Stimulated activated CD4-positive, alpha-beta T cell treated with anti-CD3 and anti-CD28 coated beads, Interleukin-4, amount 100 ng/mL, for 24 hours (primary cell): ENCODE data around the gene BATF3.
"Not testable (repeated sequence)": the region's sequence is repeated elsewhere in the genome, so short reads cannot be mapped to it uniquely, and the experiment has no call there.

ENCODE experiments used
- DNase-seq: peaks from one replicate; pipeline ENCODE4 v3.0.0-alpha.2; 2020

BATF3 gene, protein sequence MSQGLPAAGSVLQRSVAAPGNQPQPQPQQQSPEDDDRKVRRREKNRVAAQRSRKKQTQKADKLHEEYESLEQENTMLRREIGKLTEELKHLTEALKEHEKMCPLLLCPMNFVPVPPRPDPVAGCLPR

DNA sequence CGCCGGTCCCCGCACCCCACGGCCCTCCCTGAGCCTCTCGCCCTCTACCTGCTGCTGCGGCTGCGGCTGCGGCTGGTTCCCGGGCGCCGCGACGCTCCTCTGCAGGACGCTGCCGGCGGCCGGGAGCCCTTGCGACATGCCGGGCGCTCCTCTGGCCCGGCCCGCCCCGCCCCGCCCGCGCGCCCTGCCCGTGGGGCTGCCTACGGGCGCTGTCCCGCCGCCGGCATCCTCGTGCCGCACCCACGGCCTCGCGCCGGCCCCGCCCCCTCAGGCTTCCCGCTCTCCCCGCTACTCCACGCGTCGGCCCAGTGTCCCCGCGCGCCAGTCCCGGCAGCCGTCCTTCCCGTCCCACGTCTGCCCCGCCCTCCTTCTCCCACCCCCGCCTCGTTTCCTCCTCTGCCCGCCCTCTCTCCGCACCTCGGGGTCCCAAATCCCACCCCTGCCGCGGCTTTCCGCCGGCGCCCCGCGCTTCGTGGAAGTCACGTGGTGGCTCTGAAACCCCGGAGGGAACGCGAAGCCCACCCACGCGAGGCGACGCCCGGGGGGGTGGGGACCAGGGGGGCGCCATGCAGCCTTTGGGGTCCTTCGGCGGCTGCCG, at the start of gene BATF3:
Gene BATF3 (minus strand): TSS at position 216 of the 598 bp plus-strand sequence. CDS start 78 bp downstream, at position 138.
- DNase-seq: peak; percentile 44

DNA sequence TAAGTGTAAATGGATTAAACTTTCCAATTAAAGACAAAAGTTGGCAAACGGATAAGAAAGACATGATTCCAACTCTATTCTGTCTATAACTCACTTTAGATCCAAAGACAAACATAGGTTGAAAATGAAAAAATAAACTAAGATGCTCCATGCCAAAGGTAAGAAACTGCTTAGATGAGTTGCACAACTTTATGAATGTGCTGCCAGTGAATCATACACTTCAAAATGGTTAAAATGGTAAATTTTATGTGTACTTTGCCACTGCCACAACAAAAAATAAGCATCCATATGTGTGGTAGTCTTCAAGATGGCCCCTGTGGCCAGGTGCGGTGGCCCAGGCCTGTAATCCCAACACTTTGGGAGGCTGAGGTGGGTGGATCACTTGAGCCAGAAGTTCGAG, 46.9 kb upstream of the BATF3 start:
- DNase-seq: no peak

DNA sequence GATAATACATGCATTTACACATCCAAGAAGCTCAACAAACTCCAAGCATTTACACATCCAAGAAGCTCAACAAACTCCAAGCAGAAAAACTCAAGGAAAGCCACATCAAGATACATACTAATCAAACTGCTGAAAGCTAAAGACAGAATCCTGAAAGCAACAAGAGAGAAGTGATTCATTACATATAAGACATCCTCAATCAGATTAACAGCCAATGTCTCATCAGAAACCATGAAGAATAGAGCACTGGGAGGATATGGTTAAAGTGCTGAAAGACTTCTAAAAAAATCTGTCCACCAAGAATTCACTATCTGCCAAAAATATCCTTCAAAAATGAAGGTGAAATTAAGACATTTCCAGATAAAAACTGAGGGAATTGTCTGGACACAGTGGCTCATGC, 45.7 kb upstream of the BATF3 start:
- DNase-seq: no peak

DNA sequence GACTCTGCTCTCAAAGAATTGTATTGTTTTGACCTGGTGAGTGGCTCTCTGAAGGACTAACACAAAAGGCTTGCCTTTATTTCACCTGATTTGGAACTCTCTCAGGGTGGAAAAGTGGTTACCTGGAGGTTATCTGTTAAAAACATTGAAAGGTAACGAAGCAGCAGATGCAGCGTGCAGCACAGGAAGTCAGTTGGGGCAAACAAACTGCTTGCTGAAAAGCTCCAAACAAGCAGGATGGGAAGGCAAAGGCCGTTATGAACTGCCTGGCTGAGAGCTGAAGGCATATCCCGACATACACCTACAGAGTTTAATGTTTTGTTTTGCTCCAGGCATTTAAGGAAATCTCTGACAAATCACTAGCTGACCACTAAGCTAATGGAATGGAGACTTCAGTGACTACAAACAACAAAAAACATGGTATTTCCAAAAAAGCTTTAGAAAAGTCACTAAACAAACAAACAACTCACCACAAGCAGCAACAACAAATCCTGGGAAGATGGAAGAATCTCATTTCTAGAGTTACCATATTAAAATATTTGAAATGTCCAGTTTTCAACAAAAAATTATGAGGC, 44.3 kb upstream of the BATF3 start:
- no peak for DNase-seq

DNA sequence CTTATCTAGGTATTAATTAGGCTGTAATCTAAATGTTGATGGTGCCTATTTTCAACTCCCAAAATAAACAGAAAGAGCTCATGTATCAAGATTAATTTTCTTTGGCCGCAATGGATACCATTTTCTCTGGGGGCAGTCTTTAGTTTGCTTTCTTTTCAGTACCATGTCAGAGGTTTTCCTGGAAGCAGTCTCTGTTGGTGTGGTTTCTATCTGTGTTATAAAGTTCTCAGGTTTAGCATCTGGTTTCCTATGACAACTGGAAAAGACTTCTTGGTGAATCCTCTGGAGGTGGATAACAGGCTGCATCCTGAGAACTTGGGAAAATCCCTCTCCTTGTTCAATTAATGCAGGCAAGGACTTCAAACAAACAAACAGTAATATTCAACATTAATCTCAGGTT, 38.7 kb upstream of the BATF3 start:
- DNase-seq: no peak

DNA sequence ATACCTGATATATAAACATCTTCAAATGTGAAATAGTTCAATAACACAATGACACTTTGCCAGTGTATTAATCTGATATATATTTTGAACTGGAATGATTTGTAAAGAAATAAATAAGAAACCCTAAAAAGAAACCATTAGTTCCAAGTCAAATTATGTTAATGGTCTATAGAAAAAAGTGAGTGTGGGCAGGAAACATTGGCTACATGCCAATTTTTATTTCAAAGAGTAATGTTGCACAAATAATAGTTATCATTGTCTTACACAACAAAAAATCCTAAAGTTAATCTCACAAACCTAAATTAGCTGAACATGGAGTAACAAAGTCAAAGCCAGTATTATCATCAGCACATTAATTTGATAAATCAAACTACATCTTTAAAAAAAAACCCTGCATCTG, 37.9 kb upstream of the BATF3 start:
- no peak for DNase-seq

DNA sequence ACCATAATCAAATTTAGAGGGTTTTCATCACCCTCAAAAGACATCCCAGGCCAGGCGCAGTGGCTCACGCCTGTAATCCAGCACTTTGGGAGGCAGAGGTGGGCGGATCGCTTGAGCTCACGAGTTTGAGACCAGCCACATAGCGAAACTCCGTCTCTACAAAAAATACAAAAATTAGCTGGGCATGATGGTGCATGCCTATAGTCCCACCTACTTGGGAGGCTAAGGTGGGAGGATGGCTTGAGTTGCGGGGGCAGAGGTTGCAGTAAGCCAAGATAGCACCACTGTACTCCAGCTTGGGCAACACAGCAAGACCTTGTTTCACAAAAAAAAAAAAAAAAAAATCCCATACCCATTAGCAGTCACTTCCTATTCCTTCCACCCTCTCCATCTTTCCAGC, 33.5 kb upstream of the BATF3 start:
- no peak for DNase-seq

DNA sequence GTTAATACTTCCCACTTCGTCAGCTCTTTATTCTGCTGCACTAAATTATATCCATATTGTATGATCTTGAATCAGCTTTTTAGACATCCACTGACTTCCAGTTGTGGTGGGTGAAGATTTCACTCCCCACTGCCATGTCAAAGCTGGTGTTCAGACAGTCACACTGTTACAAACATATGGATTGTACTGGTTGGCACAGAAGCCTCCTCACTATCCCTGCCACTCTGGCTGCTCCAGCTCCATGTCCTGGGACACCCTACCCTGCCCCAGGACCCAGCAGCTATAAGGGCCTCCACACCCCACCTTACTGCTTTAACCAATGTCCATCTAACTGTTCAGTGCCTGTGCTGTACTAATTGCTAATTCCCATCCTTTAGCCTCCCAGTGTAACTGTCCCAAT, 32.0 kb upstream of the BATF3 start:
- DNase-seq: no peak

DNA sequence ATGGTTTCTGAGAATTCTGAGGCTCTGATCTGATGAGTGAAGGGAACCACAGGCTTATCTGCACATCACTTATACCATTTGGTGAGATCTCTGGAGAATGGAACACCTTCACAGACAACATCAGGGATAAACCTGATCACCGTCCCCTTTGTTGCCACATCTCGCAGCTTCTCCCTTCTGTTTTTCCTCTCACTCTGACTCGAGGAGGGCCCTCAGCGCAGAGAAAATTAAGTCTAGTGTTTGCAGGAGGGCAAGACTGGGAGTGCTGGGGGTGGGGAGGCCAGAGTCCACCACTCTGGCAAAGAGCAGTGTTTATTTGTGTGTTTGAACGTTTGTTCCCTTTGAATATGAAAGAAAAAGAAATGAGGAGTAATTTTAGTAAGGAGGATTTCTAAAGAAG, 29.0 kb upstream of the BATF3 start:
- no peak for DNase-seq

DNA sequence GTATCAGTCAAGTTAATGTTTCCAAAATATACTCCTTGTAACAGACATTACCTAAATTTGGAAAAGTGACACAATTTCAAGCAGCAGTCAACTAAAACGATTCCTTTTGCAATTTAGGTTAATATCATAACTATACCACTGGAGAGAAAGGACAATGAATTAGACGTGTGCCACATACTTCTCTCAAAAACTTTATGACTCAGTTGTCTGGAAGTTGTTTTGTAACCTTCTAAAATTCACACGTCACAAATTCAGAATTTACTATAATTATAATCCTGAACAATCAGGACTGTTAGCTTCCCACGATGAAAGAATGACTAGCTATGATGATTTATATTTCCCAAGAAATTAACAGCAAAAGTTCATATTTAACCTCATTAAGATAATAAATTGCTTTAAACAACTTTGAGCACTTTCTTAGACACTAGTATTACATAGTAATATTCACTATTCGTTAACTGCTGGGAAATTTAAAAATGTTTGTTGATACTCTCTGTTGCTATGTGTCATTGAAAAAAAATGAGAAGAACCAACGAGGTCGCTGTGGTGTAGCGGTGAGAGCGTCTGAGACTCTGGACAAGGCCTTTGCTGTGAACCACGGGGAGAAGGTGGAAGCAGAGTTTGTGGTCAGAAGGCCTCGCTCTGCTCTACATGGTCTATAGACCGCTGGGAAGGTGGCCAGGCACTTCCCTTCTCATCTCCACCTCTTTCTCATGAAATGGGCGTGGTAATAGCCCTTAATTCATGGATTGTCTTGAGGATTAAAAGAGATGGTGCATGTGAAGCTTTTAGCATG, 27.9 kb upstream of the BATF3 start:
- DNase-seq: no peak

DNA sequence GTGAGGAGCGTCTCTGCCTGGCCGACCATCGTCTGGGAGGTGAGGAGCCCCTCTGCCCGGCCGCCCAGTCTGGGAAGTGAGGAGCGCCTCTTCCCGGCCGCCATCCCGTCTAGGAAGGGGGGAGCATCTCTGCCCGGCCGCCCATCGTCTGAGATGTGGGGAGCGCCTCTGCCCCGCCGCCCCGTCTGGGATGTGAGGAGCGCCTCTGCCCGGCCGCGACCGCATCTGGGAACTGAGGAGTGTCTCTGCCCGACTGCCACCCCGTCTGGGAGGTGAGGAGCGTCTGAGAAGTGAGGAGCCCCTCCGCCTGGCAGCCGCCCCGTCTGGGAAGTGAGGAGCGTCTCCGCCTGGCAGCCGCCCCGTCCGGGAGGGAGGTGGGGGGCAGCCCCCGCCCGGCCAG, 25.0 kb upstream of the BATF3 start:
- not testable (repeated sequence) for DNase-seq

DNA sequence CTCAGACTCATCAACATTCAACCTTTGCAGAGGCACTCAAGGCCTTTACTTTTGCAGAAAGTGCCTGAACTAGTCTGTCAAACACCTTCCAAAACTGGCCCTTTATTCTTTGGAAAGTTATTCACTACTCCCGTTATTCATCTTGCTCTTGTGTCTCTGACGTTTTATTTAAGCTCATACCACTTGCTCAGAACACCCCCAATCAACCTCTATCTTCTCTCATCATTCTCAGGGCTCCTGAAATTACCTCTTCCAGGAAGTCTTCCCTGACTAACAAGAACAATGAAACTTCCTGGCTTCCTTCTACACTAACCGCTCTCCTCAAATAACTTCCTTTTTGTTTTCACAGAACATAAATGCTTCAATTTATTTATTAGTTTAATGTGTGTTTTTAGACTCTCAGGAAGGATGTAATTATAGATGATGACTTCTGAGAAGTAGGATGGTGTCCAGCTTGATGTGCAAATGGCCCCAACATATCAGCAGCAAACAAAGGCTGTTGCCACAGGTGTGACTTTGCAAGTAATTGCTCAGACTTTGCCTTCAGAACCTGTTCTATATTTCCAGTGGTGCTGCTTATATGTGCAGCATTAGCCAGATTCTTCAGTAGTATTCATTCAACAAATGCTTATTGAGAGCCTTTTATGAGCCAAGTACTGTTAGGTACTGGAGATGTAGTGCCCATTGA, 22.8 kb upstream of the BATF3 start:
- DNase-seq: no peak

DNA sequence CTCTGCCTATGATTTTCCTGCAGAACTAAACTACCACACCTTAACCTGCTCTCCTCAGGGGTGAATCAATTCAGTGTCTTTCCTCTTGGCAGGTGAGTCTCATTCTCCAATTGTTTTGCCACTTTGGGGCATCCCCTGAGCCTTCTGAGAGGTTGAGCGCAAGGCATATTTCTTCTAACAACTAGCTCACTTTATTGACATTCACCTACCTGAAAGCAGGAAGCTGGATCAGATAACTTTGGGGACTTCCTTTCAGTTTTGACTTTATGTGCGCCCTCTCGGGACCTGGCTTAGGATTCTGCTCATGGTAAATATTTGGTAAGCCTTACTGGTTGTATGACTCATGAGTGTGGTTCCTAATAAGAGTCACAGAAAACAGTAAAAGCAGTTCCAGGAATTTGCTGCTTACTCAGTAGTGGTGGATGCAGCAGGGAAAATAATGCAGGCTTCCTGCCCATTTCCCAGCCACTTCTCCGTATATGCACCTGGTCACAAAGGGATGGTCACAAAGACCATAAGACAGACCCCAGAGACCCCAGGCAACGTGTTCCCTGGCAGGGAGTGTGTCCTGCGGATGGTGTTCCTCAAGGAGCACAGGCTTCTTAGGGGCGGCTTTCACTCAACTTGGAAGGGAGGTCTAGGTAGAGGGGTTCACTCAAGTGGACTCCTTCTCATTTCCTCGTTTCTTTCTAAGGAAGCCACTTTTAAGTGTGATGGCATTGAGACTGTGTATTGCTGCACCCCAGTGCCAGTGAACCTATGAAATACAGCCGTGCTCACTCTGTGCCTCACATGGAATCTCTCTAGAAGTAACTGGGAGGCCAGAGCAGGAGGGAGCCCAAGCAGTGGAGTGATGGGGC, 22.0 kb upstream of the BATF3 start:
- DNase-seq: peak; percentile 48

DNA sequence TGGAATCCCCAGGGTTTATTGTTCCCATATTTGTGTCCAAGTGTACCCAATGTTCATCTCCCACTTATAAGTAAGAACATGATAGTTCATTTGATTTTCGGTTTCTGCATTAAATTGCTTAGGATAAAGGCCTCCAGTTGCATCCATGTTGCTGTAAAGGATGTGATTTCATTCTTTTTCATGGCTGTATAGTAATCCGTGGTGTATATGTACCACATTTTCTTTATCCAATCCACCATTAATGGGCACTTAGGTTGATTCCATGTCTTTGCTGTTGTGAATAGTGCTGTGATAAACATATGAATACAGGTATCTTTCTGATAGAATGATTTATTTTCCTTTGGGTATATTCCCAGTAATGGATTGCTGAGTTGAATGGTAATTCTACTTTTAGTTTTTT, 20.0 kb upstream of the BATF3 start:
- no peak for DNase-seq

DNA sequence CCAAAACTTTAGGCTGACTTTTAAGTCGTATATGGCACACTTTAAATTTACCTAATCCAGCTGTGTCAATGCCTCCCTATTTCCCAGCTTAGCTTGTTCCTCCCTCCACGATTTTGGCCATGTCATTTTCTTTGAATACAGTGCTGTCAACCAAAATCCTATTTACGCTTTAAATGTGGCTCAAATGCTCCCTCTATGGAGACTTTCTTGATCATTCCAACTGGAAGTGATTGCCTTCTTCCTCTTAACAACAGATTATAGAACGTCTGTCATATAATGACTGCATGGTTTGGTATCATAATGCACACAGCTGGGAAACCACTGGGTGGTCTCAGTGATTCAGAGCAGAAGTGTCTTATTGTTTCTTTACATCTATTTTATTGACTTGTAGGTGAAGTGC, 18.9 kb upstream of the BATF3 start:
- no peak for DNase-seq

DNA sequence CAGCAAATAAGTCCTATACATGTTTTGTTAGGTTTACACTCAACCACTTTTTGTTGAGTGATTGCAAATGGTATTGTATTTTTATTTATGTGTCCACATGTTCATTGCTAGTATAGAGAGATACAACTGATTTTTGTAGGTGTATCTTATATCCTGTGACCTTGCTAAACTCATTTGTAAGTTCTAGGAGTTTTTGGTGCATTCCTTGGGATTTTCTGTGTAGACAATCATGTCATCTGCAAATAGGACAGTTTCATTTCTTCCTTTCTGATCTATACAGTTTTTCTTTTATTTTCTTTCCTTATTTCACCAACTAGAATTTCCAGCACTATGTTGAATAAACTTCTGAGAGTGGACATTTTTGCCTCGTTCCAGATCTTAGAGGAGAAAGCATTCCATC, 16.5 kb upstream of the BATF3 start:
- no peak for DNase-seq

DNA sequence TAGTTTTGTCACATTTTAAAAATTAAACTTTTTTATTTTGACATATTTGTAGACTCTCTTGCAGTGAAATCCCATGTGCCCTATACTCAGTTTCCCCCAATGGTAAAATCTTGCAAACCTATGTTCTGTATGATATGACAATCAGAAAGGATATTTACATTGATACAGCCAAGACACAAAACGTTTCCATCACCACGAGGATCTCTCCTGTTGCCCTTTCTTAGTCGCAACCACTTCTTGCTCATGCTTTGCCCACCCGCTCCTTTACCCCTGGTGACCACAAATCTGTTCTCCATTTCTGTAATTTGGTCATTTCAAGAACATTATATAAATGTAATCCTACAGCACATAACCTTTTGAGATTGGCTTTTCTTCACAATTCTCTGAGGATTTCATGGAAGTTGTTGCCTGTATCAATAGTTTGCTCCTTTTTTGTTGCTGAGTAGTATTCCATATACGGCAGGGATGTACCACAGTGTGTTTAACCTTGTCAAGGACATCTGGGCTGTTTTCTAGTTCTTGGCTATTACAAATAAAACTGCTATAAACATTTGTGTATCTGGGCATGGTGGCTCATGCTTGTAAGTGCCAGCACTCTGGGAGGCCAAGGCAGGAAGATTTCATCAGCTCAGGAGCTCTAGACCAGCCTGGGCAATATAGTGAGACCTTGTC, 14.0 kb upstream of the BATF3 start:
- no peak for DNase-seq

DNA sequence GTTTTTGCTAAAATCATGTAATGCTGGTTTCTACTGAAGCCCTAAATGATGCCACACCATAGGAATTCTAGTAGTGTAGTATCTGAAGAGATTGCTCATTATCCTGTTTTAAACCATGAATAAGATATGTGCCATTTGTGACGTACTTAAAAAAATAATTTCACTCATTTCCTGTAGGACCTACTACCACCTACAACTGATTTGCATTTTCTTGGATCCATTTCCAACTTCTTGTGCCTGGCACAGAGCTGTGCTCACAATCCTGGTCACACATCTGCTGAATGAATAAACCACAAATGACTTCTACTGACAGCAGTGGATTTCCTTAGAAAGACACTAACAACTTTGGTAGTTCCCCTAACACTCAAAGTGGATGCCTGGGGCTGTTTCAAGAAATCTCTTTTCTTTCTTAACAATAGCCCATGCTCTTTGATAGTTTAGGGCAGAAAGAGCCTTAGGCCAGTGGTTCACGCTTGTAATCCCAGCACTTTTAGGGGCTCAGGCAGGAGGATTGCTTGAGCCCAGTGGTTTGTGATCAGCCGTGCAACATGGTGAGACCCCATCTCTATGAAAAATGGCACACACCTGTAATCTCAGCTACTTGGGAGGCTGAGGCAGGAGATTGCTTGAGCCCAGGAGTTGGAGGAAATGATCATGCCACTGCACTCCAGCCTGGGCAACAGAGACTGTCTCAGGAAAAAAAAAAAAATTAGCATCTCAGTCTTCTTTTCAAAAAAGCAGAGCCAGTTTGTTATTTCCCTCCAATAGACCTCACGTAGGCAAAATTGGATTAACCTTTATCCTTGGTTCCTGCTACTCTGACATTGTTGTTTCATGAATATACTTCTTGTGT, 13.0 kb upstream of the BATF3 start:
- no peak for DNase-seq

DNA sequence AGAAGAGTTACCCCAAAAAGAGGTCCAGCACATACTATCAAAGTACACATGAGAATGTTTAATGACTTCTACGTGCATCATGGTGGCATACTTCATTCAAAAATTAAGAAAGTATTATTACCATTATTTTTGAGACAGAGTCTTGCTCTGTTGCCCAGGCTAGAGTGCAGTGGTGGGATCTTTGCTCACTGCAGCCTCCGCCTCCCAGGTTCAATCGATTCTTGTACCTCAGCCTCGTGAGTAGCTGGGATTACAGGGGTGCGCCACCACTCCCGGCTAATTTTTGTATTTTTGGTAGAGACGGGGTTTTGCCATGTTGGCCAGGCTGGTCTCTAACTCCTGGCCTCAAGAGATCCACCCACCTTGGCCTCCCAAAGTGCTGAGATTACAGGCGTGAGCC, 12.3 kb upstream of the BATF3 start:
- DNase-seq: not testable (repeated sequence)

DNA sequence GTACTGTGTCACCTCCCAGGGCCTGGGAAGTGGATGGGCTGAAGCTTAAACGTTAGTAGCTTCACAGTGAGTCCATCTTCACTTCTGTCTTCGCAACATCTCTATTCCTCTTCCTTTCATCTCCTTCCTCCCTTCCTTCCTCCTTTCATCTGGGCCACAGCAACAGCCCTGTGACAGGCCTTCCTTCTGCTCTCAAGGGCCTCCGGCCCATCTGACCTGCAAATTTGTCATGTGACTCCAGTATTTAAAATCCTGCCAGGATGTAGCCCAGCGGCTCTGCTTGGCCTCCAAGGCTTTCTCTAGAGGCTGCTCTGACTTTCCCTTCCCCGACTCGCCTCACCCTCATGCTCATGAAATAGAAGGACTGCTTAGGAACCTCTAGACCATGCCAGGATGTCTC, 10.9 kb upstream of the BATF3 start:
- DNase-seq: no peak

DNA sequence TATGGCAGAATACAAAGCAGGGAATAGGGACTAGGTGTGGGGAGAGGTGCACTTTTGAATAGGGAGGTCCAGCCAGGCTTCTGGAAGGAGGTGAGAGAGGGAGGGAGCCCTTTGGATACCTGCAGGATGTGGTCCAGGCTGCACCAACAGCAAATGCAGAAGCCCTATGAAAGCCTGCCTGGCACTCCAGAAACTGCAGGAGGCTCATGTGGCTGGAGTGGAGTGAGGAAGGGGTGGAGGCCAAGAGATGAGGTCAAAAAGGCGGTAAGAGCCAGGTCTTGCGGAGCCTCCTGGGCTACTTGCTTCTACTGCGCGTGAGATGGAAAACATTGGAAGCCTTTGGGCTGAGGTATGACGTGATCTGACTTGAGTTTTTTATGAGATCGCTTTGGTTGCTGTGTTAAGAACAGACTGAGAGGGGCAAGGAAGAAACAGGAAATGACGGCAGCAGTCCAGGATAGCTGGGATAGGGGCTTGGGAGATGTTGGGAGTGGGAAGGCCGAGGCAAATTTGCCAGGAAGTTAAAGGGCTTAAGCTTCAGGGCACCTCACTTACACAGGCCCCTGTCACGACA, 4.4 kb upstream of the BATF3 start:
- no peak for DNase-seq
